ENCODE measurements around the gene LEFTY2.

GRCh38 chr1:225974454-225974853 is 33.4 kb upstream of the LEFTY2 start:
- TF ChIP-seq CTCF (IDR thresholded peaks at IDR 0.05; ENCODE audit: low read length) (no peak), EZH2 (optimal IDR thresholded peaks at IDR 0.05; ENCODE audit: low read depth, low read length) (no peak), EZH2phosphoT487 (IDR thresholded peaks at IDR 0.05; ENCODE audit: low read length) (no peak)

Measured in MM.1S (cell line).